G401 (cell line): ENCODE results near the gene GNG7. TPM values are rescaled to one million over a fixed set of nuclear protein-coding genes. Genes with fewer than 3 reads are reported as not detected.

ENCODE experiments used
- DNase-seq: peaks from one replicate; pipeline ENCODE4 v3.0.0-alpha.2; 2015; ENCODE audit warnings: low spot score
- in situ Hi-C: cut with HindIII; loops from 2 replicates; pipeline ENCODE4 v1.10.0; 2016; ENCODE audit warnings: low sequenced_read_pairs, mixed read lengths
- total RNA-seq: library from RNA; depleted of rRNA; stranded (reverse); fragments of >200 nt; shearing (Covaris generic); gene quantifications from 2 replicates; pipeline ENCODE4 v1.2.3, GENCODE V29; 2014

GNG7 gene
- total RNA-seq, 1 experiment from 2014 or later = 9.2 TPM

DNA sequence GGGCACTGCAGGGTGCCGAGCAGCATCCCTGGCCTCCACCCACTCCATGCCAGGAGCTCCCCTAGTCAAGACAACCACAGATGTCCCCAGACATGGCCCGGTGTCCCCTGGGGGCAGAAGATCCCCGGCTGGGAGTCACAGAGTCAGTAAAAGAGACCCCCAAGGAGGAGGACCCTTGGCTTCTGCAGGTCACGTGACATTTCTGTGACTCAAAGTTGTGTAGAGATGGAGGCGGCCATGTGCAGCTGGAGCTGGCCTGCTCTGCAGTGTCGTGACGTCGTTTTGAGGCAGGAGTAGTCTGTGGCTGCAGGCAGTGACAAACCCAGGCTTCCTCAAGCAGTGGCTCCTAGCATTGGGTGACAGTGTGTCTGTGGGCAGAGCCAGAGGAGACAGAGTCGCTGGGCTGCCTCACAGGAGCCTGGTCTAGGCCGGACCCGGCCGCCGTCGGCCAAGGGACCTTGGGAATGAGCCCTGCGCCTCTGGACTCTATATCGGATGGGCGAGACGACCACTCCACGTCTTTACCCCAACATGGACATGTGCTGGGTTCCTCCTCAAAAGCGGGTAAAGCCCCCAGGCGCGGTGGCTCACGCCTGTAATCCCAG is 26.4 kb upstream of the GNG7 start:
- DNase-seq = no peak
- in situ Hi-C loops = no loop called here

DNA sequence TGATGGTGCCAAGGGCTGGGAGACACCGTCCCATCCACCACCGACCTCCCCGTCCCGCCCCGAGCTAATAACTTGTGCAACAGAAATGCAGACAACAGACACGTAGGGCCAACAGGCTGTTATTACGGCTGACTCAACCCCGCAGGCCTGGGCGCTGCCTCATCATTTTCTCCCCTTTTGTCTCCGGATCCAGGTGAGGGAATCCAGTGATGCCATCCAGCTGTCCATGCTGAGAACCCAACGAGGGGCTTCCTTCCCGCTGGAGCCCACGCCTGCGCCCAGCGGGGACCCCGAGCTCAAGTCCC is 25.1 kb upstream of the GNG7 start:
- no peak for DNase-seq
- in situ Hi-C loops = no loop called here

DNA sequence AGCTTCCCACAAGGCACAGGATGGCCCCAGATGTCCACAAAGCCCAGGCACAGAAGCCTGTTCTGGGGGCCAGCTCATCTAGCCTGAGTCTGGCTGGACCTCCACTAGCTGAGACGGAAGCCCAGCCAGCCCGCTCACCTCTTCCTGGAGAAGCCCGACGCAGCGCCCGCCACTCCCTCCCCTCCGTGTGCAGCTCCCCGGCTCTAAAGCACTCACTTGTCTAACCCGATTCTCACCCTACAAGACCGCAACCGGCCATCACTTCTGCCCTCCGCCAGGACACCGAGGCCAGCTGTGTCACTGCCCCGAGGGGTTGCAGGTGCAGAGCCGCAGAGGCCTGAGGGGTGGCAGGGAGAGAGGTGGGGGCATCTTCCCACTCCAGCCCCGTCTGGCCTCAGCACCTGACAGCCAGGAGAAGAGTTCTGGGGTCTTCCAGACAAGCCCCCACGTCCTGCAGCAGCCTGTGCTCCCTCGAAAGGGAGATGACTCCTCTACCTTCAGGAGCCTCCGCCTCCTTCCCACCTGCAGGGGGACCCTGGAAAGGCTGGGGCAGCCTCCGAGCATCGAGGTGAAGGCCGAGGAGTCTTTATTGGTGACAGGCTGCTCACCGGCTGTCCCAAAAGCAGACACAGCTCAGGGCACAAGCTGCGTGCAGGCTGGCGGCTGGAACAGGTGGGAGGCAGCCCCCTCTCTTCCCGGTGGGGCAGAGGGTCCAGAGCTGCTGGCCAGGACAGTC is 24.6 kb upstream of the GNG7 start:
- no peak for DNase-seq

DNA sequence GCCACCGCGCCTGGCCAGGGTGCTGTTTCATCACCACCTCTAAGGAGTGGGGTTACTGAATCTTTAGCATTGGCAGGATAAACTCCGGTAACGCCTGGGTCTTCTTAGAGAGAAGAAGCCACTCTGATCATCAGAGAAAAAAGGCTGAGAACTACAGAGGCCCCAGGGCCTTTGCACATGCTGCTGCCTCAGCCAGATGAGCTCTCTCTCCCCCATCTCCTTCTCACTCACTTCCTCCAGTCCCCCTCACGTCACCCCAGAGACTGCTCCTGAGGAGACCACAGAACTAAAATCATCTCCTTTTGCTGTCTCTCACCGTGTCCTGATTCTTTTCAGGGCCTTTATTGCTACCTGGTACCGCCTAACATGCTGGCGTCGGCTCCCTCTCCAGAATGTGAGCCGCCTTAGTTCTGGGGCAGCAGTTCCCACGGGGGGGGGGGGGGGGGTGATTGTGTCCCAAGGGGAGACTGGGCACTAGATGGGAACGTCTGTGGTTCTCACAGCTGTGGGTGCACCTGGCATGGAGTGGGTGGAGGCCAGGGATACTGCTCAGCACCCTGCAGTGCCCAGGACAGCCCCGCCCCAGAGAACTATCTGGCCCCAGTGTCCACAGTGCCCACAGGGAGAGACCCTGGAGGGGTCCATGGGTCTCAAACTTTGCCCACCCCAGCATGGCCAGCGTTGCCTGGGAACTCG is 23.8 kb upstream of the GNG7 start:
- in situ Hi-C loops = no loop called here
- DNase-seq = no peak

More for the DNA sequence above, 24.6 kb upstream of the GNG7 start:
- in situ Hi-C loops = no loop called here

DNA sequence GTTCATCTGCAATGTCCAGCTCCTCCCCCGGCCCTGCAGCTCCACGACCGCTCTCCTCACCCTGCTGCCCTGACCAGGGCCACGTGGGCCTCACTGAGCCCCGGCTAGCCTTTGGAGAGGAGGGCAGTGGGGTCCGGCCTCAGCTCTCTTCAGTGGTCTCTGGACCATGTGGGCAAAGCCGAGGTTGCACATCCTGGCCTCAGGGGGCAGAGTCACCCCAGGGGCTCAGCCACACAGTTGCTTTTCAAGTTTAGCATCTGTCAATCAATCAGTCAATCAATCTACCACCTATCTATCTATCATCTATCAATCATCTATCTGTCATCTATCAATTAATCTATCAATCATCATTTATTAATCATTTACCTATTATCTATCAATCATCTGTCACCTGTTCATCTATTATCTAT is 21.7 kb upstream of the GNG7 start:
- DNase-seq = no peak
- in situ Hi-C loops = no loop called here

DNA sequence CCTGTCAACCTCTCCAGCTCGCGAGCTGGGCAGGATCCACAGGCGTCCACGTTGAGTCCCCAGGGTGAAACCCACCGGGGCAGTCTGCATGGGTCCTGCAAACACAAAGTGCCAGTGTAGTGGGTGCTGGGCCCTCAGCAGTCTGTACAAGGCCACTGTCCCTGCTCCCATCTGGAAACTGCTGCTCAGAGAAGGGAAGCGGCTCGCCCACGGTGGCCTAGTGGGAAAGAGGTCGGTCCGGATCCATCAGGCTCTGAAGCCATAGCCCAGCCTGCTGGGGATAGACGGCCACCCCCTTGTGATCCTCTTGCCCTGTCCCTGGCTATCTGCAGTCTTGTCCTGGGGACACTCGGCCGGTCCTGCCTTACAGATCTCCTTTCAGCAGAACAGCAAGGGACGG is 21.3 kb upstream of the GNG7 start:
- DNase-seq = no peak
- in situ Hi-C loops = no loop called here

DNA sequence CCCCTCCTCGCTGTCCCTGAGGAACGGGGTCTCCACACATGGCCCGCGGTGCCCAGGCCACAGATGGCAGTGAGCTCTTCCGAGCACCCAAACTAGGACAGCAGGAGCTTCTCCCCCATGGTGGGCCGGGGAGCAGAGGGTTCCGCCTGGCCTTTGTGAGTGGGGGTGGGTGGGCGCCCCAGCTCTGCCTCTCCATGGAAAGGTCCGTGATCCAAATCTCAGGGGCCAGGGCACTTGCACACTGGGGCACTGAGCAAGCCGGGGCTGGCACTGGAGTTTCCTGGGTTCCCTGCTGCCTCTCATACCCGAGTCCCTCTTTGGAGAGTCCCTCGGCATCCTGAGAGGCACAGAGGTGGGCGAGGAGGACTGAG is 20.8 kb upstream of the GNG7 start:
- in situ Hi-C loops = no loop called here
- no peak for DNase-seq

DNA sequence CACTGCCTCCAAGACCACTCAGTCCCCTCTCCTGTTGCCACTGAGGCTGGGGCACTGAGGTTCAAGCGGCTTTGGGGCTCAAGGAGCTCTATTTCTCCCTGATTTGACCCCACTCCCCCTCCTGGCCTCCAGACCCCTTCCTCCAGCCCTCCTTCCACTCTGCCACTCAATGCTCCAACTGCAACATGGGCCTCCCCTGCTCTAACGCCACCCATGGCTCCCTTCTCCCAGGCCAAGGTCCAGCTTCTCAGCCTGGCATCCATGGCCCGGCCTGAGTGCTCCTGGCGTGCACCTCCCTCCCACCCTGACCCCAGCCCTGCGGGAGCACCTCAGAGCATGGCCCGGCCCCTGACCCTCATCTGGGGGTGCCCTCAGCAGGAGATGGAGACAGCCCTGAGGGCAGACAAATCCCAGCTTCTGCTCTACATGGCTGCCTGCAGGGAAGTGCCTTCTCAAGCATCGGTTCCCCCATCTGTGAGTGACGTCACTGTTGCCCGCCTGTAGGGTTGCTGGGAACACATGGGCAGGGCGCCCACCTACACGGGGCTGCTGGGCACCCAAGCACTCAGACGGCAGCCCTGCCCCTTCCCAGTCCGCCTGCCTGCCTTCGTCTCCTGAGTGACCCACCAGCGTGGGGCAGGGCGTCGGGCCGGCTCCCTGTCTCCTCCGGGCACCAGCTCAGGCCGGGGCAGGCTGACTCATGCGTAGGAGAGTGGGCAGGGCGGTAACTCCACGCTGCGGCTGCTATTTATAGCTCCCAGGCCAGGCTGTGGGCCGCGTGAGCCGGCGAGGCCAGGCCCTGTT is 20.2 kb upstream of the GNG7 start:
- peak; percentile 82 for DNase-seq
- in situ Hi-C loops = no loop called here

DNA sequence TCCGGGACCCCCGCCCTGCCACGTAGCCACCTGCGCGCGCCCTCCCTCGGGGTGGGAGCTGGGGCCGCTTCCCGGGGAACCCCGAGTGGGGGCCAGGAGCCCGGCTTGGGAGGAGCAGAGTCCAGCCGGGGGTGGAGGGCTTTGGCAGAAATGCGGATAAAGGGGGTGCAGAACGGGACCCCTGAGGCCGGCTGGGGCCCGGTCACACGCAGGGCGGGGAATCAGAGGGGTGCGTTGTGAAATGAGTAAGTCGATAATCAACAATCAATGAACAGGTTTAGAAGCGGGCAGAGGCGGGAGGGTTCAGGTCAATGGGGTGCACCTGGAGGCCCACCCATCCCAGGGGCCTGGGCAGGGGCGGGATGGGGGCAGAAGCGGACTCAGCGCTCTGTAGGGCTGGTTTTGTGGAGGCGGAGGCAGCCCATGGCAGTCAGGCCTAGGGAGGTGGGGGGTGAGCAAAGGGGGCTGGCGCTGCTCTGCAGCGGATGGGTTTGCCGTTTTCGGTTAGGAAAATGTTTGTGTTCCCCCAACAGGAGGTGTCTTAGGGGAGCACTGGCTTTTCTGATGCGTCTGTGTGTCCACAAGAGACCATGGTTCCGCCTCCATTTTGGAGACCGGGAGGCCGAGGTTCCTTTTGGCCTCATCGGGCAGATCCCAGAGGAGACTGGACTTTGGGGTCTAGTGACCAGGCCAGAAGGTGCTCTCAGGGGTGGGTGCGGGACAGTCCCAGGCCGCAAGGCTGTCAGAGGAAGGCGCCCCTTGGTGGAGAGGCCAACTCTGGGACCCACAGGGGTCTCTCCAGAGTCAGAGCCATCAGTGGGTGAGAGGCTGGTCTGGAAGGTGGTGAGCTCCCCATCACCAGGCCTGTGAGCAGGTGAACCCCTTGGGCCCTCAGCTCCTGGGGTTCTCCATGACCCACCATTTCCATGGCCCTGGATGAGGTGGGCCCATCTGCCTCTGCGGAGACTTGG is 19.4 kb upstream of the GNG7 start:
- no peak for DNase-seq
- in situ Hi-C loops = no loop called here

DNA sequence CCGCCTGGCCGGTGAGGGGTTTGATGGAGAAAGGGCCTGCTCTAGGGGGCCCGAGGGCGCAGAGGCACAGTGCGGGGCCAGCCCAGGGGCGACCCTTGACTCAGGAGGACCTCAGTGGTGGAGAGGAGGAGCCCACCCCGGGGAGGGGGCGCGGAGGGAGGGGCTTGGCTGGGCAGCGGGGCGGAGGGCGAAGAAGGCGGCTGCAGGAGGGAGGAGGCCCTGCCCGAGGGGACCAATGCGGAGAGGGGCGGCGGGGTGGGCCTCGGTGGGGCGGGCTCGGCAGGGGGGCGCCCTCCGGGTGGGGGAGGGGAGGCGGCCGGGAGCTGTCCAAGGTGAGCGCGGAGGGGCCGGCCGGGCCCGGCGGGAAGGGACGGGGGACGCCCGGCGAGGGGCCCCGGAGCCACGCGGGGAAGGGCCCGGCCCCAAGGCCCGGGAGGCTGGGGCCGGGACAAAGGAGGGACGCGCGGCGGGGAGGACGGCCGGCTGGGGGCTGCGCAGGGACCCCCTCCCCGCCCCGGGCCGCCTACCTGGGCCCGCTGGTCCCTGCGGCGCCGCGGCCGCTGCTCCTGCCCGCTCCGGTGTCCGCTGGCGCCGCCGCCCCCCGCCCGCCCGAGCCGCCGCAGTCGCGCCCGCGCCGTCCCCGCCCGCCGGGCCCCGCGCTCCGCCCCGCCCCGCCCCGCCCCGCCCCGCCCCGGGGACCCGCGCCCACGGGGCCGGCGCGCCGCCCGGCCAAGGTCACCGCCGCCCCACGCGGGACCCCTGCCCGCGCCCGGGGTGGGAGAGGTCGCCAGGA is 18.5 kb upstream of the GNG7 start, which contains the start of gene DIRAS1:
Gene DIRAS1 (minus strand): TSS at position 596 of the 793 bp plus-strand sequence. CDS start 3,566 bp downstream, outside the sequence.
- DNase-seq = no peak
- in situ Hi-C loops = no loop called here

DNA sequence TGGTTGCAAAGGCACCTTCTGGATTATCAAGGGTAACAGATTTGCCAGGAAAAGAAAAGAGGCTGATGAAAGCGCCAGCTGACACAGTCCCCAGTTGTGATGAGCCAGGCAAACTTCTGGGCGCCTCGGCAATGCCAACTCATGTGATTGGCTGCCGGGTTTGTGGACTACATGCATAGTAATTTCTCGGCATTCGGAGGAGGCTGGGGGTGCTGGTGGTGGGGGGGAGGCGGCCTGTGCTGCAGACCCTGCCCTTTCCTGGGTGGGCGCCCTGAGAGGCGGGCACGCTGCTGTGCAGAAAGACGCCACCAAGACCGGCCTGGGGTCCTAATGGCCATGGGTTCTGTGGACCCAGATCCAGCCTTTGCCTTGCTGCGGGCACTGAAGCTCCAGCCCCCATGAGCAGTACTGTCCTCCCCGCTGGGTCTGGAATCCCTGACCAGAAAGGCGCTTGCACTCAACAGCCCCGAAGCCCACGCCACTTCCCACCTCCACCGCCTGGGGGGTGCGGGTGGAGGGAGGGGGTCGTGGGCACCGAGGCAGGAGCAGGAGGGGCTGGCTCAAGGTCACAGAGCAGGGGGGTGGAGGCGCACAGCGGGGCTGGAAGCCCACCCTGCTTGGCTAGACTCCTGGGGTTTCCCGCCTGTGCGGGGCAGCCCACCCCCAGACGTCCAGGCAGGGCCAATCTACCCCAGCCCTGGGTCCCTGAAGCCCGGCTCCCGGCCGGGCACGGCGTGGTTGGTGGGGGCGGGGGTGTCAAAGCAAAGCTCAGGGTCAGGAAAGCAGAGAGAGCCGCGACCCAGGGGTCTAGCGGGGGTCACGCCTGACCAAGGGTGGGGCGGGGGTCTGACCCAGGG is 17.7 kb upstream of the GNG7 start:
- DNase-seq = peak; percentile 47
- in situ Hi-C loops = no loop called here

DNA sequence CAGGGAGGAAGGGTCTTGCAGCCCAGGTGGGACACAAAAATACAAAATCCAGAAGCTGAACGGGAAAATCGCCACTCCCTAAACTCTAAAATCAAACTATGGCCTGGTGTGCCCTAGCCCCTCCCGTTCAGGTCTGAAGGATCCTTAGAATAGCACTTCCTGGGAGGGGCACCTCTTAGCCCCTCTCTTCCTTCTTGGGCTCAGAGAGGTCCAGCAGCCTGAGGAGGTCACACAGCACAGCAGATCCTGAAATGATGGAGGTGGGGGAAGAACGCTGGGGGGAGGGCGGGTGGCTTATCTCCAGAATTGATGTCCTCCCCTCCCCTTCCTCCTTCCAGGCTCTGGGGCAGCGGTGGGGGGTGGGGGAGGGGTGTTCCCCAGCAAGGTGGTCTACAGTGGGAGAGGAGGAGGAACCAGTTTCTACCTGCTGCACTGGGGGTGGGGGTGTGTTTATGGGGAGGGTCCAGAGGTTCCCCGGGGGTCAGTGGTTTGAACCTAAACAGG is 16.8 kb upstream of the GNG7 start:
- no peak for DNase-seq

DNA sequence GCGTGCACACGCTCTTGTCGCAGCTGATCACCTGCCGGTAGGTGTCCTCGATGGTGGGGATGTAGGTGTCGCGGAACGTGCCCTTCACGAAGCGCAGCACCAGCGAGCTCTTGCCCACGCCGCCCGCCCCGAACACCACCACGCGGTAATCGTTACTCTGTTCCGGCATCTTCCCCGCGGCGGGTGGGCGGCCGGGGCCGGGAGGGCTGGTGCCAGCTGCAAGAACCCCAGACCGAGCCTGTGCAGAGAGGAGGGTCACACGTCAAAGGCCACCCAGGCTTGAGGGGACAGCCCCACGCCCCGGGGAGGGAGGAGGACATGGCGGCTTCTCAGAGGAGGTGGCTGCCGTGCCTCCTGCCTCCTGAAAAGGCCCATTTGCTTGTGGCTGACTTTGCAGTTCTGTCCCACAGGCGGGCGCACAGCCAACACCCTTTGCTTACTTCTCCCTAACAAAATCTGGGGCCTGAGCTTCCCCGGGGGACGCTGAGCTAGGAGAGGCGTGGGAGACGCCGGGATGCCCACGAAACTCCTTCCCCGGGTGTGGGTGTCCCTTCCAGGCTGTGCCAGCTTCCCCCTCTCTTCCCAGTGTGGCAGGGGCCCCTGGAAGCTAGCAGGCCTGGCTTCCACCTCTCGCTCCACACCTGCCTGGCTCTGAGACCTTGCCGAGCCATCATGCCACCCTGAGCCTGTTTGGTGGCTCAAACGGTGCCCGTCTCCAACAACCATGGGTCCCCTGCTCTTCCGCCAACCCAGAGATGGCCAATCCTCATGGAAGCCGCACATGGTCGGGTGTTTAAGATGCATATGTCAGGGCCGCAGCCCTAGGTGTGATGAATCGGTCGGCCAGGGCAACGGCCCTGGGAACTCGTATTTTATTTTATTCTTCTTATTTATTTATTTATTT is 15.4 kb upstream of the GNG7 start:
- in situ Hi-C loops = no loop called here
- DNase-seq = no peak

More for the DNA sequence above, 16.8 kb upstream of the GNG7 start:
- in situ Hi-C loops = no loop called here

DNA sequence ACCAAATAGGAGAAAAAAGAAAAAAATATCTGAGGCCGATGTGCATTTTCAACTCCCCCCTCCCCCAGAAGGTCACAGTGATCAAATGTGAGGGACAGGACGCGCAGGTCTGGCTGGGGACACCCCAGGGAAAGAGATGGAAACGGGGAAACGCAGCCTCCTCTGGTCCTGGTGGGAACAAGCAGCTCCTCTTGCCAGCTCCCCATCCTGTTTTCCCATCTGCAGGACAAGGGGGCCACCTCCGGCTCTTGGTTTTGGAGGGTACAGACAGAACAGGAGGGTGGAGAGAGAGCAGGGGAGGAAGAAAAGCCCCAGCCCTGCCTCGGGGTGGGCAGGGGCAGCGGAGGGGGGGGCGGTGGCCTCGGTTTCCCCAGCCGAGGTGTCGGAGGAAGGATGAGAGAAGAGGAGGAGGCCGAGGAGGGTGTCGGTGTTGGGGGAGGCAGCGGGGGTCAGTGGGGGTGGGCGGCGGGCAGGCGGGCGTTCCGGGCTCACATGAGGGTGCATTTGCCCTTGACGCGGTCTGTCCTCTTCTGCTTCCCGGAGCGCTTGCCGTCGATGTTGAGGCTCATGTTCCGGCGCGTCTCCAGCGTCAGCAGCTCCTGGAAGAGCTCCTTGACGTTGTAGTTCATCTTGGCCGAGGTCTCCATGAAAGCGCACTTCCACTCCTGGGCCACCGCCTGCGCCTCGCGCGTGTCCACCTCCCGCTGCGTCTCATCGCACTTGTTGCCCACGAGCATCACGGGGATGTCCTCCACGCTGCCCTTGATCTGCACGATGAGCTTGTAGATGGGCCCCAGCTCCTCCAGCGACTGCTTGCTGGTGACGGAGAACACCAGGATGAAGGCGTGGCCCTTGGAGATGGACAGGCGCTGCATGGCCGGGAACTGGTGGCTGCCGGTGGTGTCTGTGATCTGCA is 14.5 kb upstream of the GNG7 start:
- in situ Hi-C loops = no loop called here
- DNase-seq = no peak

DNA sequence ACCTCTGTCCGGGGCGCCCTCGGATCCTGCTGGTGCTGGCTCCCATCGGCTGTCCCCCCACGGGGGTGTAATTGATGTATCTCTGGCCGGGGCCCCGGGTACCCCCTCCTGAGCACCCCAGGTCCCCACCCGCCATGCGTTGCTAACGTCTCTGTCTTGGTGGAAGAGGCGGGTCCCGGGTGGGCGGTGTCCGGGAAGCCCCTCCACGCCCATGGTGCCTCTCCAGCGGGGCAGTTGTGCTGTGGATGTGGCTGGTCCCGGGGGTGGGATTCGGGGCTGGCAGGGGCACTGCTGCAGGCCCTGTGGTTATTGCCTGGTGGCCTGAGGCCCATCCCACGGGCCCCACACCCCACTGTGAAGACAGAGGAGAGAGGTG is 13.8 kb upstream of the GNG7 start:
- no peak for DNase-seq

More for the DNA sequence above, 13.8 kb upstream of the GNG7 start:
- in situ Hi-C loops = no loop called here
